Heart left ventricle (tissue), 16 donors: Measurements from ENCODE around the gene SRPK2. TPM values are rescaled to one million over a fixed set of nuclear protein-coding genes. Genes with fewer than 3 reads are reported as not detected.

Experiments
- ATAC-seq, 4 donors: fragments of 200-7000 bp; cut with Tn5 transposase; one replicate each; pipeline ENCODE4 v1.9.1; 2020 to 2022; ENCODE audit warnings: moderate library complexity in 4 of 4, mild to moderate bottlenecking in 3 of 4, moderate number of reproducible peaks in 1 of 4
- DNase-seq, 5 donors: peaks; one replicate each; pipeline ENCODE4 v3.0.0-alpha.2; 2020
- H3K27ac ChIP-seq, 12 donors: fragments of 200-600 bp; sonication (generic) in 4 of 12; one replicate each; pipeline versions ENCODE4 v1.5.0 to v1.8.0; 2016 to 2022; ENCODE audit warnings: mild to moderate bottlenecking in 2 of 12
- H3K27me3 ChIP-seq, 9 donors: fragments of 200-600 bp; sonication (generic) in 2 of 9; one replicate each; pipeline versions ENCODE4 v1.5.1 to v1.8.0; 2016 to 2022; ENCODE audit warnings: mild to moderate bottlenecking in 3 of 9
- H3K36me3 ChIP-seq, 9 donors: fragments of 200-600 bp; sonication (generic) in 2 of 9; one replicate each; pipeline versions ENCODE4 v1.5.0 to v1.8.0; 2018 to 2022; ENCODE audit warnings: mild to moderate bottlenecking in 2 of 9
- H3K4me1 ChIP-seq, 12 donors: fragments of 200-600 bp; sonication (generic) in 4 of 12; one replicate each; pipeline versions ENCODE4 v1.5.0 to v1.8.0; 2016 to 2022; ENCODE audit warnings: mild to moderate bottlenecking in 3 of 12
- H3K4me3 ChIP-seq, 12 donors: fragments of 200-600 bp; sonication (generic) in 4 of 12; one replicate each; pipeline versions ENCODE4 v1.5.0 to v1.8.0; 2017 to 2022; ENCODE audit warnings: mild to moderate bottlenecking in 9 of 12, moderate library complexity in 4 of 12
- H3K9me3 ChIP-seq, 12 donors: fragments of 200-600 bp; sonication (generic) in 4 of 12; one replicate each; pipeline versions ENCODE4 v1.5.0 to v1.8.0; 2016 to 2022; ENCODE audit warnings: mild to moderate bottlenecking in 1 of 12
- CTCF ChIP-seq, 12 donors: fragments of 200-600 bp; sonication (generic) in 4 of 12; IDR thresholded peaks; one replicate each; pipeline versions ENCODE4 v1.5.0 to v1.8.0; 2018 to 2022; ENCODE audit warnings: antibody characterized with exemption in 12 of 12, mild to moderate bottlenecking in 5 of 12
- POLR2A ChIP-seq, 2 donors: fragments of 450-650 bp; IDR thresholded peaks; one replicate each; pipeline ENCODE4 v1.6.1; 2017; ENCODE audit warnings: antibody characterized with exemption in 2 of 2, mild to moderate bottlenecking in 2 of 2, moderate library complexity in 2 of 2
- WGBS, 4 donors: extraction: QIAGEN DNeasy Blood & Tissue Kit in 2 of 4; methylation state at CpG; one replicate each; pipeline versions ENCODE4 v1.1.5 to v1.1.7; 2013 to 2018; 5-methylcytosine and 5-hydroxymethylcytosine counted together
- intact Hi-C, 10 donors: fragments of 100-400 bp; cut with DNase I; formaldehyde crosslinking; loops; one replicate each; pipeline versions ENCODE4 v1.11.1 to v1.14.2; 2022
- polyA plus RNA-seq, 2 donors: library from polyadenylated mRNA; stranded (reverse); fragments of 200-250 nt; gene quantifications; one replicate each; pipeline ENCODE4 v1.2.3, GENCODE V29; 2013
- total RNA-seq, 9 donors: library from RNA; depleted of rRNA in 2 of 9; stranded (reverse); fragments of >200 nt in 2 of 9; fragmentation: NEBNext Ultra II Directional in 3 of 9; extraction: Animal tissue kit (Norgen Biotek cat#: 25700) in 3 of 9; gene quantifications; one replicate each; pipeline versions ENCODE4 v1.1.0 to v1.2.4, GENCODE V29; 2016 to 2023
- donor health status: ischemic (EF 13 %, LVEDD 7.1; RV severe dilation, severe dysfunction).
- donor health status: healthy with polysubstance abuse.
- donor health status: DM: no; HTN: yes; CAD: no.
- donor health status: DM: no; HTN: no; CAD: no.
- donor health status: ischemic (EF 25% LVEDD 6.9; RV normal size, moderate dysfunction).
- donor health status: ischemic (EF 25% LVEDD 5.7; RV mildly dilated, moderate dysfunction).
- donor health status: healthy.
- donor health status: DM: yes; HTN: yes; CAD: no.
- donor health status: ischemic (EF 35%, LVEDD 5.7; RV mildly dilated, moderate dysfunction).
- donor health status: nonischemic (EF 11% LVEDD 7.7; RV severe dilation, severe dysfunction).
- donor health status: DM: yes; HTN: yes; CAD: no.
- donor health status: PGD.
- donor health status: ischemic (EF 29% LVEDD 5.4; RV normal size, mild dysfunction).
- donor health status: nonischemic (EF 23%, LVEDD 6.1; RV moderate dilation, normal function).

Gene SRPK2
- total and polyA plus RNA-seq, 11 donors, result 8.6 to 42.4 (median 33.5) TPM

- H3K9me3 ChIP-seq, result no peaks in the 10 kb centered on the region
- no peak overlapping the region for H3K27ac ChIP-seq
- TF ChIP-seq CTCF (IDR thresholded peaks at IDR 0.05), result no peak
- TF ChIP-seq POLR2A (IDR thresholded peaks at IDR 0.05), result no peak
- intact Hi-C loops, result loop anchor here in 3 of 10 donors (5.0 to 10.0 kb wide), 3 partner anchors 49 to 54 kb away; no protein-coding TSS in a partner anchor
- no peaks in the 10 kb centered on the region for H3K27me3 ChIP-seq
- no peak overlapping the region for H3K4me3 ChIP-seq
- peaks cover 0 to 39% (median 21%) of the 10 kb centered on the region in 12 donors for H3K4me1 ChIP-seq
- DNase-seq, result no peak
- 79 to 86% (median 85%) methylated on average over 2 of the region's 2 CpGs for WGBS, 4 donors
- ATAC-seq, result no peak
- no peaks in the 10 kb centered on the region for H3K36me3 ChIP-seq
Observed at GRCh38 chr7:105213611-105214010, 175.1 kb downstream of the SRPK2 start.

GRCh38 chr7:105212212-105212611, 176.5 kb downstream of the SRPK2 start:
- H3K36me3 ChIP-seq, result no peaks in the 10 kb centered on the region
- 83 to 90% (median 87%) methylated on average over 1 of the region's 1 CpG for WGBS, 4 donors
- ATAC-seq (no peak), DNase-seq (no peak)
- H3K27me3 ChIP-seq, result no peaks in the 10 kb centered on the region
- H3K27ac ChIP-seq, result no peak overlapping the region
- no peak for TF ChIP-seq POLR2A (IDR thresholded peaks at IDR 0.05)
- intact Hi-C loops, result loop anchor here in 3 of 10 donors (5.0 to 10.0 kb wide), 3 partner anchors 50 to 55 kb away; no protein-coding TSS in a partner anchor
- H3K4me1 ChIP-seq, result peaks cover 0 to 35% (median 19%) of the 10 kb centered on the region in 12 donors
- H3K4me3 ChIP-seq, result no peak overlapping the region
- no peaks in the 10 kb centered on the region for H3K9me3 ChIP-seq

GRCh38 chr7:105210721-105211205, 178.0 kb downstream of the SRPK2 start:
- Histone ChIP-seq H3K9me3 (no peaks in the 10 kb centered on the region), H3K36me3 (no peaks in the 10 kb centered on the region), H3K27ac (peak overlapping the region in 10 of 12 donors; percentile 0 to 50 (median 16)), H3K4me3 (peak overlapping the region in 2 of 12 donors; percentile 2 to 19), H3K27me3 (no peaks in the 10 kb centered on the region), H3K4me1 (peaks cover 0 to 40% (median 19%) of the 10 kb centered on the region in 12 donors)
- peak in 4 of 5 donors; percentile 36 to 58 (median 48) for DNase-seq
- peak in 1 of 12 donors; percentile 19 for TF ChIP-seq CTCF (IDR thresholded peaks at IDR 0.05)
- TF ChIP-seq POLR2A (IDR thresholded peaks at IDR 0.05), result no peak
- WGBS, 4 donors, result 6 to 22% (median 12%) methylated on average over 5 of the region's 5 CpGs
- intact Hi-C loops, result loop anchor here in 3 of 10 donors (5.0 to 10.0 kb wide), 3 partner anchors 52 to 57 kb away; no protein-coding TSS in a partner anchor
- ATAC-seq, result peak; percentile 63 to 89 (median 86)

- no peak for DNase-seq
- H3K9me3 ChIP-seq, result no peaks in the 10 kb centered on the region
- intact Hi-C loops, result loop anchor here in 3 of 10 donors (5.0 to 10.0 kb wide), 3 partner anchors 52 to 57 kb away; no protein-coding TSS in a partner anchor
- no peak overlapping the region for H3K4me3 ChIP-seq
- H3K27ac ChIP-seq, result peak overlapping the region in 2 of 12 donors; percentile 15 to 27
- H3K4me1 ChIP-seq, result peaks cover 0 to 43% (median 19%) of the 10 kb centered on the region in 12 donors
- H3K36me3 ChIP-seq, result no peaks in the 10 kb centered on the region
- WGBS, 4 donors, result 52 to 69% (median 63%) methylated on average over 3 of the region's 3 CpGs
- no peak for TF ChIP-seq CTCF (IDR thresholded peaks at IDR 0.05)
- no peak for TF ChIP-seq POLR2A (IDR thresholded peaks at IDR 0.05)
- ATAC-seq, result no peak
- no peaks in the 10 kb centered on the region for H3K27me3 ChIP-seq
Observed at GRCh38 chr7:105209870-105210269, 178.9 kb downstream of the SRPK2 start.
